Left kidney (tissue), 8 donors: Measurements from ENCODE around the gene DDX60. TPM values are rescaled to one million over a fixed set of nuclear protein-coding genes. Genes with fewer than 3 reads are reported as not detected.
"Not testable (repeated sequence)": the region's sequence is repeated elsewhere in the genome, so short reads cannot be mapped to it uniquely, and the experiment has no call there.

ENCODE experiments used
- DNase-seq: peaks from one replicate; pipeline ENCODE4 v3.0.0-alpha.2; 2013
- long read RNA-seq, 8 donors: transcript quantifications; one replicate each; lab custom pipeline, GENCODE V29; 2026
- polyA plus RNA-seq: library from polyadenylated mRNA; unstranded; fragments of 120-200 nt; gene quantifications from one replicate; pipeline ENCODE4 v1.2.1, GENCODE V29; 2013; ENCODE audit not compliant: insufficient read length

Gene DDX60, protein sequence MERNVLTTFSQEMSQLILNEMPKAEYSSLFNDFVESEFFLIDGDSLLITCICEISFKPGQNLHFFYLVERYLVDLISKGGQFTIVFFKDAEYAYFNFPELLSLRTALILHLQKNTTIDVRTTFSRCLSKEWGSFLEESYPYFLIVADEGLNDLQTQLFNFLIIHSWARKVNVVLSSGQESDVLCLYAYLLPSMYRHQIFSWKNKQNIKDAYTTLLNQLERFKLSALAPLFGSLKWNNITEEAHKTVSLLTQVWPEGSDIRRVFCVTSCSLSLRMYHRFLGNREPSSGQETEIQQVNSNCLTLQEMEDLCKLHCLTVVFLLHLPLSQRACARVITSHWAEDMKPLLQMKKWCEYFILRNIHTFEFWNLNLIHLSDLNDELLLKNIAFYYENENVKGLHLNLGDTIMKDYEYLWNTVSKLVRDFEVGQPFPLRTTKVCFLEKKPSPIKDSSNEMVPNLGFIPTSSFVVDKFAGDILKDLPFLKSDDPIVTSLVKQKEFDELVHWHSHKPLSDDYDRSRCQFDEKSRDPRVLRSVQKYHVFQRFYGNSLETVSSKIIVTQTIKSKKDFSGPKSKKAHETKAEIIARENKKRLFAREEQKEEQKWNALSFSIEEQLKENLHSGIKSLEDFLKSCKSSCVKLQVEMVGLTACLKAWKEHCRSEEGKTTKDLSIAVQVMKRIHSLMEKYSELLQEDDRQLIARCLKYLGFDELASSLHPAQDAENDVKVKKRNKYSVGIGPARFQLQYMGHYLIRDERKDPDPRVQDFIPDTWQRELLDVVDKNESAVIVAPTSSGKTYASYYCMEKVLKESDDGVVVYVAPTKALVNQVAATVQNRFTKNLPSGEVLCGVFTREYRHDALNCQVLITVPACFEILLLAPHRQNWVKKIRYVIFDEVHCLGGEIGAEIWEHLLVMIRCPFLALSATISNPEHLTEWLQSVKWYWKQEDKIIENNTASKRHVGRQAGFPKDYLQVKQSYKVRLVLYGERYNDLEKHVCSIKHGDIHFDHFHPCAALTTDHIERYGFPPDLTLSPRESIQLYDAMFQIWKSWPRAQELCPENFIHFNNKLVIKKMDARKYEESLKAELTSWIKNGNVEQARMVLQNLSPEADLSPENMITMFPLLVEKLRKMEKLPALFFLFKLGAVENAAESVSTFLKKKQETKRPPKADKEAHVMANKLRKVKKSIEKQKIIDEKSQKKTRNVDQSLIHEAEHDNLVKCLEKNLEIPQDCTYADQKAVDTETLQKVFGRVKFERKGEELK (N-terminal part only)
- polyA plus RNA-seq, result 12.8 TPM
- long read RNA-seq, donor 1, result 0 reads
- long read RNA-seq, donor 2, full-length matches to known transcripts, result 1 of 1 reads
- long read RNA-seq, donor 2, partial matches to known transcripts, result 0 of 1 reads
- long read RNA-seq, donor 2, other reads (novel, unspliced or antisense), result 0 of 1 reads
- long read RNA-seq, donor 3, result 0 reads
- long read RNA-seq, donor 4, result 0 reads
- long read RNA-seq, donor 5, result 0 reads
- long read RNA-seq, donor 6, result 0 reads
- long read RNA-seq, donor 7, result 0 reads
- long read RNA-seq, donor 8, result 0 reads

GRCh38 chr4:168318266-168318895 is at the start of gene DDX60:
DDX60 (minus strand) TSS chr4:168318752; CDS start chr4:168311259, 7,493 bp downstream.
- DNase-seq, result peak; percentile 82

DNA sequence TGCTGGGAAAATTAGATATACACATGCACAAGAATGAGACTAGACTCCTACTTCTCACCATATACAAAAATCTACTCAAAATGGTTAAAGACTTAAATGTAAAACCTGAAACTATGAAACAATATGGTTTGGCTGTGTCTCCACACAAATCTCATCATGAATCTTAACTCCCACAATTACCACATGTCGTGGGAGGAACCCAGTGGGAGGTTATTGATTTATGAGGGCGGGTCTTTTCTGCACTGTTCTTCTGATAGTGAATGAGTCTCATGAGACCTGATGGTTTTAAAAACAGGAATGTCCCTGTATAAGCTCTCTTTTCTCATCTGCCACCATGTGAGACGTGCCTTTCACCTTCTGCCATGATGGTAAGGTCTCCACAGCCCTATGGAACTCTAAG is 48.5 kb upstream of the DDX60 start:
- DNase-seq, result no peak

DNA sequence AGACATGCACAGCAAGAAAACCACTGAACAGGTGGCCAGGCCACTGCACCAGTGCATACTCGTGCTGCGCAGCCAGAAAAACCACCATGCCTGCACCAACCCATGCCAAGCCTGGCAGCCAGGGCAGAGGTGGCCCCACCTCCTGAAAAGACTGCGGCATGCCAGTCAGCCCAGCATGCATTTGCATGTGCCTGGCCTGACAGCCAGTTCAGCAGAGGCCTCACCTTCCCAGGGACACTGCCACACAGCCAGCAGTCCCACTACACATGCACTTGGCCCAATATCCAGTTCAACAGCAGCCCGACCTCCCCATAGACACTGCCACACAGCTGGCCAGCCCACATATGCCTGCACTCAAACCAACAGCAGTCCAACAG is 43.5 kb upstream of the DDX60 start:
- DNase-seq, result no peak

GRCh38 chr4:168361365-168362024 is 42.9 kb upstream of the DDX60 start:
- DNase-seq, result no peak

DNA sequence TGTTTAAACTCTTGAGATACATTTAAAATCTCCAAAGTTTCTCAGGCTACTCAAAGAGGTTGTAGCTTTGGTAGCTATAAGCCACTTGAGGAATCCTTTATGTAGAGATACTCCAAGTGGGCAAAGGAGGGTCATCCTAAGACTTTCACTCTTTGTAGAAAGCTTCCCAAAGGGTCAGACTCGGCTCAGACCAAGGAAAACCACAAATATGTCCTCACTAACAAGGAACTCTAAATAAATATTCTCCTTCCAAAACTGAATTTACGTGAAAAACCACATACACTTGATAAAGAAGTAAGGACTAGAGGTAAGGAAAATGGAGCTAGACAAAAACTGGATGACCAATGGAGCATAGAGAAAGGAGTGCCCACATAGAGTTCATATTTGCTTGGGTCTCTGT is 41.7 kb upstream of the DDX60 start:
- no peak for DNase-seq

GRCh38 chr4:168357941-168358340 is 39.4 kb upstream of the DDX60 start:
- no peak for DNase-seq

DNA sequence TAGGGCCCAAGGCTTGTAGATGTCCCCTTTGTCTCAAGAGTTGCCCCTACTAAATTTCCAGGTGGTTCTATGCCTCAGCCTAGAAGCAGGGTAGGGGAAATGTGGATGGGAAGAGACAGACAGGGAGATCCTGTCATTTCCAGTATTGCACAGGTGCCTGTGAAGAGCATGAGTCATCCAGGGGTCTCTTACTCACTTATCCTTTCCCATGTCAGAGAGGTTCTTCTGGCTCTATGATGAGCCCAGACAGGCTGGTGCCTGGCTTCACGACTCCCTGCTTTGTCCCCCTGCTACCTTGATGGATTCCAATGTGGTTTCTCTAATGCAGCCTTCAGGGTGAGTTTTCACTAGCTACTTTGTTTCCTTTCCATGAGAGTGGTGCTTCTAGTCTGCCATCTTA is 35.2 kb upstream of the DDX60 start:
- DNase-seq, result no peak

DNA sequence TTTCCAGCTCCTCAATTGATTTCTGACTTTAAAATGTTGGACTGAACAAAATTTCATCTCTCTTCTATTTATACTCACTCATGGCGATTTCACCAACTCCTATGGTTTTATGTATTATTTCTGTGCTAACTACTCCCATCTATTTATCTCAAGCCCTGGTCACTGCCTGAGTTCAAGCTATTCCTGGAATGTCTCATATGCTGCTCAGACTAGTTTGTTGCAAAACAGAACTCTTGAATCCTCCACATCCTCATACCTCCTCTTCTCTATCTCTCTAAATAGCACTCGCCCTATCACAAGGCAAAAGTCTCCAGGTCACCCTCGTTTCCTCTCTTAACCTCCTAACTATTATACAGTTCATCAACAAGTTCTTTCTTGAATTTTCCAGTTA is 19.0 kb upstream of the DDX60 start:
- DNase-seq, result no peak

GRCh38 chr4:168336837-168337549 is 18.4 kb upstream of the DDX60 start:
- DNase-seq, result no peak

DNA sequence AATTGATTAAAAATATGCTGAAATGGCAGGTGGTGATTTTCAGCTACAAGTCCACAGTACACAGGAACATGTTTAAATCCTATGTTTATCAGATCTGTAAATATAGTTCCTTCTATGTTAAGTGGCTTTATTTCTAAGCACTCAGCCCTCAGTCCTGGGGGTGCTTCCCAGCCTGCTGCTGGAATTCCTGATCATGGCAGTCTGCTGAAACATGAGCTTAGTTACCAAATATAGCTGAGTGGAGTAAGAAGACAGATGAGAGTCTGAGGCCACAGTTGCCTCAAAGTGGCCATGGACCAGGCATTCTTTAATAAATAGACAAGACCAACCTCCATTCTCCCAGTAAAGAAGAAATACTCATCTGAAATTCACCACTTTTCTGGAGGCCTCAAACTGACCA is 17.1 kb upstream of the DDX60 start:
- no peak for DNase-seq

DNA sequence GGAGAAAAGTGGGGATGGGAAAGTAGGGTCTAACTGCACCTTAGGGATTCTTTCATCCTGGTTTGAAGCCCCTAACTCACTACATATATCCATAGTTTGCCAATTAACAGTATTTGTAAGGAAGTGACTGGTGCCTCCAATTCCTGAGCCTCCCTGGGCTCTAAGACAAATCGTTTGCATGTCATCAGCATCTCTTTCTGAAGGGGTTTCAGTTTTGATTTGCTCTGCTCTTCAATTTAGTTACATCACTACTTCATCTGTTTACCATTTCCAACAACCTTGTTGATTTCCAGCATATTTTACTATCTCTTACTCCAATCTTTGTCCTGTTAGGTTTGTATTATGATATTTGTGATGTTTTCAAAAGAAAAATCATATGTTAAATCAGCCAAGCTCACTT is 15.5 kb upstream of the DDX60 start:
- DNase-seq, result no peak

DNA sequence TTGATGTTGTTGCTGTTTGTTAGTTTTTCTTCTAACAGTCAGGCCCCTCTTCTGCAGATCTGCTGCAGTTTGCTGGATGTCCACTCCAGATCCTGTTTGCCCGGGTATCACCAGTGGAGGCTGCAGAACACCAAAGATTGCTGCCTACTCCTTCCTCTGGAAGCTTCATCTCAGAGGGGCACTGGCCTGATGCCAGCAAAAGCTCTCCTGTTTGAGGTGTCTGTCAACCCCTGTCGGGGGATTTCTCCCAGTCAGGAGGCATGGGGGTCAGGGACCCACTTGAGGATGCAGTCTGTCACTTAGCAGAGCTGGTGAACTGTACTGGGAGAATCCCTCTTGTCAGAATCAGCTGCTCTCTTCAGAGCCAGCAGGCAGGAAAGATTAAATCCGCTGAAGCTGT is 12.0 kb upstream of the DDX60 start:
- not testable (repeated sequence) for DNase-seq

- no peak for DNase-seq
Measured at GRCh38 chr4:168325591-168325990, 7.0 kb upstream of the DDX60 start.

DNA sequence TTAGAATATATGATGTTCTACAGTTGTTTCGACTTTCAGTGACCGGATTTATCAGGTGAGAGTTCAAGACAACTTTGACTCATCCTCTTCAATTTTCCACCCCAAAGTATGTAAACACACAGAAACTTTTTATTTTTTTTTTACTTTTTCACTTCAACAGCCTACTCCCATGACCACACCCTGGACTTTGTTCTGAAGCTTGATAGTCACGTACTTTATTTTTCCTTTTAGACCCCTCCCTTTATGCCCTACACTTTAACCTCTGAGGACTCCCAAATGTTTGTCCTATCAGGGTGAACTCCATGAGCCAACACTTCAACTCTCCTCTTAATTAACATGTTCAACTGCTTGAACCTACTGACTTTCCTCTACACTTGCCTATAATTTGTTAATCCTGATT is 2.5 kb upstream of the DDX60 start:
- DNase-seq, result no peak

GRCh38 chr4:168319486-168320019 is 1.0 kb upstream of the DDX60 start:
- no peak for DNase-seq

DNA sequence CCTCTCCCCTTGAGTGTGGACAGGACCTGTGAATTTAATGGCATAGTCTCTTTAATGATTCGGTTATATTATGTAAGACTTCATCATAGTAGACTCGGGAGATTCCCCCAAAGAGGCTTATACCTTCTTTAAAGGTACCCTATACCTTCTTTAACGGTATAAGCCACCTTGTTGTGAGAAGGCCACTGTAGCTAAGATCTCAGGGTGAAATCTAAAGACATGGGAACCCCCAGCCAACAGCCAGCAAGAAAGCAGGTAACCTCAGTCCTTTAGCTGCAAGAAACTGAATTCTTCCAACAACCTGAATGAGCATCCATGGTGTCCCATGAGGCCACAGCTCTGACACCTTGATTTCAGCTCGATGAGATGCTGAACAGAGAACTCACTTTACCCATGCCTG is 931 bp downstream of the DDX60 start:
- DNase-seq, result no peak

- DNase-seq, result no peak
Measured at GRCh38 chr4:168309781-168310180, 8.8 kb downstream of the DDX60 start.

GRCh38 chr4:168308912-168309311 is 9.6 kb downstream of the DDX60 start:
- no peak for DNase-seq

GRCh38 chr4:168306476-168306875 is 12.1 kb downstream of the DDX60 start:
- no peak for DNase-seq
